Stimulated activated naive B cell treated with anti-CD40 and anti-IgM and Interleukin-4, amounts not matched to agents 10 μg/mL and 1 μg/mL and 100 μg/mL, for 72 hours (primary cell): Measurements from ENCODE around the gene PTPRR.

Experiments used
- ATAC-seq, 2 donors: fragments of 150-1000 bp; cut with Tn5 transposase; replicated peaks; 2 replicates each; pipeline ENCODE4 v1.10.0; 2021; ENCODE audit warnings: moderate library complexity in 1 of 2
- DNase-seq: peaks from one replicate; pipeline ENCODE4 v3.0.0; 2021
- H3K27ac Mint-ChIP-seq: one replicate; pipeline ENCODE4 v1.8.0; 2022; ENCODE audit warnings: mild to moderate bottlenecking, mixed read lengths
- H3K27me3 Mint-ChIP-seq, 2 donors: one replicate each; pipeline ENCODE4 v1.8.0; 2022; ENCODE audit warnings: mixed read lengths in 2 of 2
- H3K36me3 Mint-ChIP-seq, 2 donors: one replicate each; pipeline ENCODE4 v1.8.0; 2022; ENCODE audit warnings: mixed read lengths in 2 of 2, mild to moderate bottlenecking in 1 of 2
- H3K4me1 Mint-ChIP-seq, 2 donors: one replicate each; pipeline ENCODE4 v1.8.0; 2022; ENCODE audit warnings: mixed read lengths in 2 of 2, mild to moderate bottlenecking in 1 of 2
- H3K4me3 Mint-ChIP-seq, 2 donors: one replicate each; pipeline ENCODE4 v1.8.0; 2022; ENCODE audit warnings: mild to moderate bottlenecking in 2 of 2, mixed read lengths in 2 of 2, moderate library complexity in 1 of 2
- H3K9me3 Mint-ChIP-seq, 2 donors: one replicate each; pipeline ENCODE4 v1.8.0; 2022; ENCODE audit warnings: mixed read lengths in 2 of 2, mild to moderate bottlenecking in 1 of 2

Gene PTPRR

GRCh38 chr12:70933133-70933532, 12.6 kb upstream of the PTPRR start:
- ATAC-seq: no peak
- no peak for DNase-seq
- H3K27me3 Mint-ChIP-seq: peaks cover 4 to 7% of the 10 kb centered on the region in 2 donors
- no peak overlapping the region for H3K4me3 Mint-ChIP-seq
- H3K4me1 Mint-ChIP-seq: no peaks in the 10 kb centered on the region
- H3K9me3 Mint-ChIP-seq: peaks cover 0 to 2% of the 10 kb centered on the region in 2 donors
- H3K27ac Mint-ChIP-seq: no peak overlapping the region
- no peaks in the 10 kb centered on the region for H3K36me3 Mint-ChIP-seq

GRCh38 chr12:70929029-70929428, 8.5 kb upstream of the PTPRR start:
- ATAC-seq (no peak), DNase-seq (no peak)
- no peak overlapping the region for H3K27ac Mint-ChIP-seq
- no peaks in the 10 kb centered on the region for H3K9me3 Mint-ChIP-seq
- H3K4me3 Mint-ChIP-seq: no peak overlapping the region
- no peaks in the 10 kb centered on the region for H3K4me1 Mint-ChIP-seq
- H3K27me3 Mint-ChIP-seq: no peaks in the 10 kb centered on the region
- H3K36me3 Mint-ChIP-seq: no peaks in the 10 kb centered on the region

GRCh38 chr12:70928071-70928470, 7.5 kb upstream of the PTPRR start:
- Mint-ChIP-seq H3K27me3 (no peaks in the 10 kb centered on the region), H3K4me3 (no peak overlapping the region), H3K9me3 (no peaks in the 10 kb centered on the region), H3K4me1 (no peaks in the 10 kb centered on the region), H3K36me3 (no peaks in the 10 kb centered on the region), H3K27ac (no peak overlapping the region)
- no peak for DNase-seq
- no peak for ATAC-seq

- H3K4me1 Mint-ChIP-seq: no peaks in the 10 kb centered on the region
Observed at GRCh38 chr12:70927356-70927755, 6.8 kb upstream of the PTPRR start.

GRCh38 chr12:70925539-70925938, 5.0 kb upstream of the PTPRR start:
- Mint-ChIP-seq H3K4me3 (no peak overlapping the region), H3K27me3 (peaks cover 7 to 14% of the 10 kb centered on the region in 2 donors), H3K27ac (no peak overlapping the region), H3K36me3 (no peaks in the 10 kb centered on the region), H3K4me1 (no peaks in the 10 kb centered on the region), H3K9me3 (no peaks in the 10 kb centered on the region)
- ATAC-seq: no peak
- no peak for DNase-seq

More at GRCh38 chr12:70927356-70927755, 6.8 kb upstream of the PTPRR start:
- Mint-ChIP-seq H3K4me3 (no peak overlapping the region), H3K27me3 (no peaks in the 10 kb centered on the region), H3K36me3 (no peaks in the 10 kb centered on the region), H3K9me3 (no peaks in the 10 kb centered on the region), H3K27ac (no peak overlapping the region)
- DNase-seq (no peak), ATAC-seq (no peak)

- H3K36me3 Mint-ChIP-seq: no peaks in the 10 kb centered on the region
- H3K4me3 Mint-ChIP-seq: no peak overlapping the region
- DNase-seq (no peak), ATAC-seq (no peak)
- H3K27me3 Mint-ChIP-seq: peaks cover 16 to 24% of the 10 kb centered on the region in 2 donors
- H3K27ac Mint-ChIP-seq: no peak overlapping the region
- H3K9me3 Mint-ChIP-seq: no peaks in the 10 kb centered on the region
- H3K4me1 Mint-ChIP-seq: peaks cover 0 to 2% of the 10 kb centered on the region in 2 donors
Observed at GRCh38 chr12:70920891-70921290, 353 bp upstream of the PTPRR start.

- Mint-ChIP-seq H3K4me1 (peaks cover 0 to 2% of the 10 kb centered on the region in 2 donors), H3K27ac (no peak overlapping the region), H3K9me3 (no peaks in the 10 kb centered on the region), H3K36me3 (no peaks in the 10 kb centered on the region), H3K4me3 (no peak overlapping the region), H3K27me3 (peaks cover 16 to 24% of the 10 kb centered on the region in 2 donors)
- ATAC-seq (no peak), DNase-seq (no peak)
Observed at GRCh38 chr12:70919597-70920035, 922 bp downstream of the PTPRR start.

GRCh38 chr12:70919176-70919575, 1.4 kb downstream of the PTPRR start:
- no peak overlapping the region for H3K27ac Mint-ChIP-seq
- no peak for ATAC-seq
- H3K27me3 Mint-ChIP-seq: peaks cover 16 to 24% of the 10 kb centered on the region in 2 donors

GRCh38 chr12:70918321-70918720, 2.2 kb downstream of the PTPRR start:
- DNase-seq: no peak
- H3K27me3 Mint-ChIP-seq: peaks cover 16 to 24% of the 10 kb centered on the region in 2 donors
- H3K27ac Mint-ChIP-seq: no peak overlapping the region
- ATAC-seq: no peak
- H3K4me1 Mint-ChIP-seq: peaks cover 0 to 2% of the 10 kb centered on the region in 2 donors
- H3K36me3 Mint-ChIP-seq: no peaks in the 10 kb centered on the region
- no peaks in the 10 kb centered on the region for H3K9me3 Mint-ChIP-seq
- no peak overlapping the region for H3K4me3 Mint-ChIP-seq

More at GRCh38 chr12:70919176-70919575, 1.4 kb downstream of the PTPRR start:
- H3K36me3 Mint-ChIP-seq: no peaks in the 10 kb centered on the region
- H3K9me3 Mint-ChIP-seq: no peaks in the 10 kb centered on the region
- no peak for DNase-seq
- H3K4me1 Mint-ChIP-seq: peaks cover 0 to 2% of the 10 kb centered on the region in 2 donors
- no peak overlapping the region for H3K4me3 Mint-ChIP-seq

- no peak for DNase-seq
- Mint-ChIP-seq H3K4me3 (no peak overlapping the region), H3K27ac (peak overlapping the region; percentile 27), H3K9me3 (peaks cover 3 to 5% of the 10 kb centered on the region in 2 donors), H3K36me3 (no peaks in the 10 kb centered on the region), H3K27me3 (no peaks in the 10 kb centered on the region), H3K4me1 (no peaks in the 10 kb centered on the region)
- peak; percentile 45 for ATAC-seq
Observed at GRCh38 chr12:70910666-70911065, 9.9 kb downstream of the PTPRR start.

GRCh38 chr12:70908978-70909377, 11.6 kb downstream of the PTPRR start:
- Mint-ChIP-seq H3K4me1 (no peaks in the 10 kb centered on the region), H3K4me3 (no peak overlapping the region), H3K36me3 (no peaks in the 10 kb centered on the region), H3K27ac (no peak overlapping the region), H3K9me3 (peaks cover 3 to 5% of the 10 kb centered on the region in 2 donors), H3K27me3 (no peaks in the 10 kb centered on the region)
- no peak for DNase-seq
- no peak for ATAC-seq

GRCh38 chr12:70907412-70907811, 13.1 kb downstream of the PTPRR start:
- Mint-ChIP-seq H3K4me1 (no peaks in the 10 kb centered on the region), H3K36me3 (no peaks in the 10 kb centered on the region), H3K4me3 (no peak overlapping the region), H3K9me3 (peaks cover 3 to 5% of the 10 kb centered on the region in 2 donors), H3K27ac (no peak overlapping the region), H3K27me3 (no peaks in the 10 kb centered on the region)
- DNase-seq: no peak
- no peak for ATAC-seq

GRCh38 chr12:70895956-70896355, 24.6 kb downstream of the PTPRR start:
- no peak for DNase-seq
- Mint-ChIP-seq H3K9me3 (peaks cover 5 to 7% of the 10 kb centered on the region in 2 donors), H3K27me3 (no peaks in the 10 kb centered on the region), H3K27ac (no peak overlapping the region), H3K36me3 (no peaks in the 10 kb centered on the region), H3K4me1 (no peaks in the 10 kb centered on the region), H3K4me3 (no peak overlapping the region)
- ATAC-seq: no peak

- ATAC-seq (no peak), DNase-seq (no peak)
- Mint-ChIP-seq H3K27ac (no peak overlapping the region), H3K4me1 (no peaks in the 10 kb centered on the region), H3K36me3 (no peaks in the 10 kb centered on the region), H3K4me3 (no peak overlapping the region), H3K9me3 (peaks cover 4 to 7% of the 10 kb centered on the region in 2 donors), H3K27me3 (no peaks in the 10 kb centered on the region)
Observed at GRCh38 chr12:70892593-70892992, 27.9 kb downstream of the PTPRR start.

GRCh38 chr12:70890895-70891832, 29.4 kb downstream of the PTPRR start:
- Mint-ChIP-seq H3K4me3 (no peak overlapping the region), H3K36me3 (no peaks in the 10 kb centered on the region), H3K27me3 (no peaks in the 10 kb centered on the region), H3K27ac (no peak overlapping the region), H3K4me1 (no peaks in the 10 kb centered on the region), H3K9me3 (peaks cover 2 to 5% of the 10 kb centered on the region in 2 donors)
- DNase-seq (no peak), ATAC-seq (no peak)
